CD14-positive monocyte (primary cell): ENCODE results near the gene TJP1. TPM values are rescaled to one million over a fixed set of nuclear protein-coding genes. Genes with fewer than 3 reads are reported as not detected.
"Not testable (repeated sequence)": the region's sequence is repeated elsewhere in the genome, so short reads cannot be mapped to it uniquely, and the experiment has no call there.

ENCODE experiments used
- DNase-seq, 3 donors: peaks; one replicate each; pipeline ENCODE4 v3.0.0-alpha.2; 2011 to 2022
- H2AFZ ChIP-seq: 2 replicates; pipeline ENCODE4 v1.6.0; 2012; ENCODE audit warnings: mild to moderate bottlenecking, low read depth, low read length, inconsistent platforms; ENCODE audit not compliant: insufficient read depth, poor library complexity, severe bottlenecking
- H3K27ac ChIP-seq, 2 donors: 1 replicate in 1 of 2; 2 replicates in 1 of 2; pipeline ENCODE4 v1.5.1; 2012 to 2013; ENCODE audit warnings: low read length in 2 of 2, control low read depth in 1 of 2, inconsistent platforms in 1 of 2, low read depth in 1 of 2, mild to moderate bottlenecking in 1 of 2
- H3K27me3 ChIP-seq, 2 donors: one replicate each; pipeline versions ENCODE4 v1.6.0 to v1.6.1; 2011 to 2013; ENCODE audit warnings: low read length in 2 of 2; ENCODE audit not compliant: control insufficient read depth in 2 of 2, insufficient read depth in 2 of 2
- H3K36me3 ChIP-seq, 2 donors: replicated peaks in 1 of 2; 1 replicate in 1 of 2; 2 replicates in 1 of 2; pipeline versions ENCODE4 v1.5.1 to v1.6.1; 2012 to 2013; ENCODE audit warnings: low read length in 2 of 2, control low read depth in 1 of 2, inconsistent platforms in 1 of 2, mild to moderate bottlenecking in 1 of 2; ENCODE audit not compliant: insufficient read depth in 2 of 2, control insufficient read depth in 1 of 2
- H3K4me1 ChIP-seq, 2 donors: 1 replicate in 1 of 2; 2 replicates in 1 of 2; pipeline versions ENCODE4 v1.5.1 to v1.6.1; 2012 to 2013; ENCODE audit warnings: low read length in 2 of 2, control low read depth in 1 of 2, inconsistent platforms in 1 of 2, mild to moderate bottlenecking in 1 of 2, moderate library complexity in 1 of 2; ENCODE audit not compliant: insufficient read depth in 2 of 2, control insufficient read depth in 1 of 2
- H3K4me2 ChIP-seq: replicated peaks from 2 replicates; pipeline ENCODE3; 2012; ENCODE audit warnings: low read length, moderate library complexity, mild to moderate bottlenecking; ENCODE audit not compliant: poor library complexity, severe bottlenecking; ENCODE audit errors: extremely low read depth
- H3K4me3 ChIP-seq, 3 experiments: fragments of 200-600 bp in 1 of 3; sonication (generic) in 1 of 3; replicated peaks in 1 of 3; 1 replicate in 2 of 3; 2 replicates in 1 of 3; pipeline ENCODE4 v1.5.1; 2011 to 2013; ENCODE audit warnings: low read length in 3 of 3, mild to moderate bottlenecking in 3 of 3, control low read depth in 2 of 3, low read depth in 2 of 3, inconsistent platforms in 1 of 3, moderate library complexity in 1 of 3
- H3K79me2 ChIP-seq: 2 replicates; pipeline ENCODE4 v1.6.0; 2012; ENCODE audit warnings: mild to moderate bottlenecking, control low read depth, inconsistent platforms, low read length, moderate library complexity; ENCODE audit not compliant: insufficient read depth
- H3K9ac ChIP-seq: 2 replicates; pipeline ENCODE4 v1.6.0; 2017; ENCODE audit warnings: low read length, mild to moderate bottlenecking; ENCODE audit not compliant: insufficient read depth, poor library complexity, severe bottlenecking
- H3K9me3 ChIP-seq, 2 donors: replicated peaks in 1 of 2; 1 replicate in 1 of 2; 2 replicates in 1 of 2; pipeline versions ENCODE4 v1.5.1 to v1.6.1; 2012 to 2013; ENCODE audit warnings: low read length in 2 of 2, control low read depth in 1 of 2; ENCODE audit not compliant: control insufficient read depth in 1 of 2, insufficient read depth in 1 of 2
- H4K20me1 ChIP-seq: 2 replicates; pipeline ENCODE4 v1.6.0; 2012; ENCODE audit warnings: mild to moderate bottlenecking, low read length, control low read depth, moderate library complexity; ENCODE audit not compliant: insufficient read depth
- H3K27ac Mint-ChIP-seq, 7 donors: one replicate each; pipeline ENCODE4 v1.8.0; 2020; ENCODE audit warnings: mild to moderate bottlenecking in 7 of 7, mixed read lengths in 7 of 7, moderate library complexity in 6 of 7, inconsistent platforms in 2 of 7
- H3K27me3 Mint-ChIP-seq, 3 donors: one replicate each; pipeline ENCODE4 v1.8.0; 2021 to 2022; ENCODE audit warnings: low read depth in 3 of 3, mild to moderate bottlenecking in 3 of 3, mixed read lengths in 3 of 3, moderate library complexity in 3 of 3, inconsistent platforms in 1 of 3
- H3K36me3 Mint-ChIP-seq, 2 donors: one replicate each; pipeline ENCODE4 v1.8.0; 2020; ENCODE audit warnings: mixed read lengths in 2 of 2, inconsistent platforms in 1 of 2, mild to moderate bottlenecking in 1 of 2
- H3K4me1 Mint-ChIP-seq: one replicate; pipeline ENCODE4 v1.8.0; 2020; ENCODE audit warnings: mild to moderate bottlenecking, mixed read lengths
- H3K4me3 Mint-ChIP-seq, 2 donors: one replicate each; pipeline ENCODE4 v1.8.0; 2020; ENCODE audit warnings: mild to moderate bottlenecking in 2 of 2, mixed read lengths in 2 of 2, moderate library complexity in 1 of 2
- H3K9me3 Mint-ChIP-seq, 7 donors: one replicate each; pipeline ENCODE4 v1.8.0; 2020 to 2022; ENCODE audit warnings: mixed read lengths in 7 of 7, mild to moderate bottlenecking in 6 of 7, moderate library complexity in 6 of 7, inconsistent platforms in 2 of 7
- WGBS: methylation state at CpG from one replicate; pipeline ENCODE4 v1.1.5; 2013; ENCODE audit warnings: missing lambda C conversion rate; ENCODE audit not compliant: insufficient coverage; 5-methylcytosine and 5-hydroxymethylcytosine counted together
- intact Hi-C, 2 donors: fragments of 100-400 bp; cut with micrococcal nuclease; formaldehyde crosslinking; loops; one replicate each; pipeline versions ENCODE4 v1.15.0 to v1.15.1; 2023
- polyA plus RNA-seq, 3 donors: library from polyadenylated mRNA; depleted of rRNA in 1 of 3; unstranded in 2 of 3; stranded (reverse) in 1 of 3; fragments of 300-500 nt in 2 of 3; fragments of >200 nt in 1 of 3; fragmentation: Illumina TruSeq in 2 of 3; gene quantifications; 1 replicate in 2 of 3; 2 replicates in 1 of 3; pipeline ENCODE4 v1.2.3, GENCODE V29; 2012 to 2021
- TF ChIP-seq, protein P1 (sequence below): fragments of 200-600 bp; IDR thresholded peaks from one replicate; pipeline ENCODE4 v1.8.0; 2022; ENCODE audit warnings: antibody characterized with exemption, mild to moderate bottlenecking

TJP1 gene
- polyA plus RNA-seq, 3 donors, result not detected

DNA sequence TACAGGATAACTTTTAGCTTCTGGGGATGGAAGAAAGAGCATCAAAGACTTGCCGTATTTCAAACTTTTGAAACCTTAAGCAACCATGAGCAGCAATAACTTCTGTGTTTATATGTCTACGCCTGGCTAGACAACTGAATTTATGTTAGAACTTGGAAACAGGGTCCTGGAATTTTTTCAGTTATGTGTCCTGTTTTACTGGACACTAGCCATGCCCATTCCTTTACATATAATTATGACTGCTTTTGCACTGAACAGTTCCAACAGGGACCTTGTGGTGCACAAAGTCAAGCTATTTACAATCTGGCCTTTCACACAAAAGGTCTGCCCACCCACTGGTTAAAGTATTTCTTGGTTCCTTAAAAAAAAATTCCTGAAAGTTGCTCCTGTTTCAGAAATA is 37.1 kb downstream of the TJP1 start:
- intact Hi-C loops, result no loop called here
- WGBS, result no CpG with 5 or more reads among the region's 2 CpGs
- no peak overlapping the region for H2AFZ ChIP-seq

DNA sequence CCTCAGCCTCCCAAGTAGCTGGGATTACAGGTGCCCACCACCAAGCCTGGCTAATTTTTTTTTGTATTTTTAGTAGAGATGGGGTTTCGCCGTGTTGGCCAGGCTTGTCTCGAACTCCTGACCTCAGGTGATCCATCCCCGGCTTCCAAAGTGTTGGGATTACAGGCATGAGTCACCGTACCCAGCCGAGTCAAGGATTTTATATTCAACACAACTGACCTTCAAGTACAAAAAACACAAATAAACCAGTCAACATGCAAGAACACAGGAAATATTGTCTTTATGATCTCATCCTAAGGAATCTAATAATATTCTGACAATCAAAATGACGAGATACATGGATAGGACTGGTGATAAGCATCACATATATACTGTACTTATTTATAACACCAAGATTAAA is 37.9 kb downstream of the TJP1 start:
- Mint-ChIP-seq H3K36me3 (no peaks in the 10 kb centered on the region), H3K9me3 (peaks cover 0 to 3% (median 0%) of the 10 kb centered on the region in 7 donors), H3K27me3 (peaks cover 4 to 11% (median 4%) of the 10 kb centered on the region in 3 donors), H3K27ac (no peak overlapping the region), H3K4me3 (no peak overlapping the region), H3K4me1 (no peaks in the 10 kb centered on the region)
- no peak overlapping the region for H3K4me2 ChIP-seq
- no peak overlapping the region for H3K4me3 ChIP-seq
- H3K36me3 ChIP-seq, result no peaks in the 10 kb centered on the region
- no peak overlapping the region for H3K27ac ChIP-seq
- no peaks in the 10 kb centered on the region for H3K9me3 ChIP-seq
- intact Hi-C loops, result no loop called here
- TF ChIP-seq, protein P1, sequence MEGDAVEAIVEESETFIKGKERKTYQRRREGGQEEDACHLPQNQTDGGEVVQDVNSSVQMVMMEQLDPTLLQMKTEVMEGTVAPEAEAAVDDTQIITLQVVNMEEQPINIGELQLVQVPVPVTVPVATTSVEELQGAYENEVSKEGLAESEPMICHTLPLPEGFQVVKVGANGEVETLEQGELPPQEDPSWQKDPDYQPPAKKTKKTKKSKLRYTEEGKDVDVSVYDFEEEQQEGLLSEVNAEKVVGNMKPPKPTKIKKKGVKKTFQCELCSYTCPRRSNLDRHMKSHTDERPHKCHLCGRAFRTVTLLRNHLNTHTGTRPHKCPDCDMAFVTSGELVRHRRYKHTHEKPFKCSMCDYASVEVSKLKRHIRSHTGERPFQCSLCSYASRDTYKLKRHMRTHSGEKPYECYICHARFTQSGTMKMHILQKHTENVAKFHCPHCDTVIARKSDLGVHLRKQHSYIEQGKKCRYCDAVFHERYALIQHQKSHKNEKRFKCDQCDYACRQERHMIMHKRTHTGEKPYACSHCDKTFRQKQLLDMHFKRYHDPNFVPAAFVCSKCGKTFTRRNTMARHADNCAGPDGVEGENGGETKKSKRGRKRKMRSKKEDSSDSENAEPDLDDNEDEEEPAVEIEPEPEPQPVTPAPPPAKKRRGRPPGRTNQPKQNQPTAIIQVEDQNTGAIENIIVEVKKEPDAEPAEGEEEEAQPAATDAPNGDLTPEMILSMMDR, result no peak
- H4K20me1 ChIP-seq, result no peaks in the 10 kb centered on the region
- H2AFZ ChIP-seq, result no peak overlapping the region
- no peaks in the 10 kb centered on the region for H3K79me2 ChIP-seq
- no peak for DNase-seq
- H3K27me3 ChIP-seq, result no peaks in the 10 kb centered on the region
- H3K9ac ChIP-seq, result no peak overlapping the region
- no peaks in the 10 kb centered on the region for H3K4me1 ChIP-seq
- WGBS, result 100% methylated on average over 6 of the region's 7 CpGs

More for the DNA sequence above, 37.1 kb downstream of the TJP1 start:
- Histone ChIP-seq H3K27ac (no peak overlapping the region), H4K20me1 (no peaks in the 10 kb centered on the region), H3K4me3 (no peak overlapping the region), H3K4me2 (no peak overlapping the region), H3K27me3 (no peaks in the 10 kb centered on the region), H3K9me3 (no peaks in the 10 kb centered on the region), H3K79me2 (no peaks in the 10 kb centered on the region), H3K4me1 (no peaks in the 10 kb centered on the region), H3K9ac (no peak overlapping the region), H3K36me3 (no peaks in the 10 kb centered on the region)
- no peak for DNase-seq
- Mint-ChIP-seq H3K27me3 (peaks cover 4 to 9% (median 4%) of the 10 kb centered on the region in 3 donors), H3K36me3 (no peaks in the 10 kb centered on the region), H3K4me1 (no peaks in the 10 kb centered on the region), H3K4me3 (no peak overlapping the region), H3K27ac (no peak overlapping the region), H3K9me3 (peaks cover 0 to 2% (median 0%) of the 10 kb centered on the region in 7 donors)
- TF ChIP-seq, protein P1, result no peak

DNA sequence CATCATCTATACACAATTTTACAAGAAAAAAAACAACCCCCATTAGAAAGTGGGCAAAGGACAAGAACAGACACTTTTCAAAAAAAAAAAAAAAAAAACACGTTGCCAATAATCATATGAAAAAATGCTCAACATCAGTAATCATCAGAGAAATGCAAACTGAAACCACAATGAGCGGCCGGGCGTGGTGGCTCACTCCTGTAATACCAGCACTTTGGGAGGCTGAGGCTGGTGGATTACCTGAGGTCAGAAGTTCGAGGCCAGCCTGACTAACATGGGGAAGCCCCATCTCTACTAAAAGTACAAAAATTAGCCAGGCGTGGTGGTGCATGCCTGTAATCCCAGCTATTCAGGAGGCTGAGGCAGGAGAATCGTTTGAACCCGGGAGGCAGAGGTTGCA is 39.5 kb downstream of the TJP1 start:
- H3K9ac ChIP-seq, H3K4me1 ChIP-seq, H3K9me3 Mint-ChIP-seq, H3K36me3 ChIP-seq, H3K4me1 Mint-ChIP-seq, DNase-seq, H4K20me1 ChIP-seq, H3K4me2 ChIP-seq, H3K9me3 ChIP-seq, H3K27ac ChIP-seq, H3K79me2 ChIP-seq, H3K36me3 Mint-ChIP-seq, H2AFZ ChIP-seq, H3K27me3 ChIP-seq, intact Hi-C loops, H3K4me3 ChIP-seq, H3K27ac Mint-ChIP-seq: not testable (repeated sequence)
- peak overlapping the region in 1 of 2 donors; percentile 32 for H3K4me3 Mint-ChIP-seq
- 100% methylated on average over 2 of the region's 8 CpGs for WGBS
- peaks cover 4 to 11% (median 4%) of the 10 kb centered on the region in 3 donors for H3K27me3 Mint-ChIP-seq
